ENCODE results near the gene MAGI1. TPM values are rescaled to one million over a fixed set of nuclear protein-coding genes. Genes with fewer than 3 reads are reported as not detected.

MAGI1 gene
- total and polyA plus RNA-seq, 2 donors (not counting 1 experiment from before 2014, with no cell fraction given) = 0.10 to 0.22 TPM

DNA sequence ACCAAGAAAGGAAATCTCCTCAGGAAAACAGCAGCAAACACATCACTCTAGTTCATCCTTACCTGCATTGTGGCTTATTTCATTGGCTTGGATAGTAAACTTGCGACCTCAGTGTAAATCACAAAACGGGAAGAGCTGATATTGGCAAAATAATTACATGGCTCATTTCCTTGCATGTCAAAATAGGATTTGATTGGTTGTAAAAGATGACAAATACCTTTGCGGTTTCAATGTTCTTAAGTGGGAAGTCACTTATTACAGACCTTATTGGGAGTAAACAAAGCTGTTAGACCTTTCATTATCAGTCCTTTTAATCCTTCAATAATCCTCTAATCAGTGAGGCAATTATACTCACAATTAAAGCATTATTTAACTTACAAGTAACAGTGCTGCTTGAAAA is 590.6 kb downstream of the MAGI1 start:
- Mint-ChIP-seq H3K4me1 (no peaks in the 10 kb centered on the region), H3K27me3 (no peaks in the 10 kb centered on the region), H3K9me3 (ENCODE audit: insufficient read depth) (no peaks in the 10 kb centered on the region), H3K4me3 (no peak overlapping the region), H3K27ac (no peak overlapping the region)
- Histone ChIP-seq H3K9ac (ENCODE audit: low read length) (no peak overlapping the region), H3K27ac (ENCODE audit: low read length in 2 of 2) (no peak overlapping the region), H3K4me2 (replicated peaks; ENCODE audit: low read depth, low read length, poor library complexity, severe bottlenecking) (no peak overlapping the region), H3K4me3 (ENCODE audit: control extremely low read depth in 1 of 5, extremely low read depth in 1 of 5, insufficient read depth in 1 of 5, low read depth in 2 of 5, low read length in 4 of 5) (no peak overlapping the region), H4K20me1 (ENCODE audit: control insufficient read depth, insufficient read depth, low read length, poor library complexity, severe bottlenecking) (no peaks in the 10 kb centered on the region), H3K27me3 (replicated peaks in 1 of 4; ENCODE audit: control extremely low read depth in 1 of 4, control insufficient read depth in 3 of 4, insufficient read depth in 4 of 4, low read length in 3 of 4) (no peaks in the 10 kb centered on the region), H3K79me2 (ENCODE audit: control insufficient read depth, insufficient read depth, low read length) (no peaks in the 10 kb centered on the region), H3K9me3 (ENCODE audit: control extremely low read depth in 1 of 3, control insufficient read depth in 2 of 3, insufficient read depth in 1 of 3, low read length in 2 of 3) (peaks cover 0 to 4% (median 0%) of the 10 kb centered on the region in 3 donors), H3K36me3 (replicated peaks in 1 of 2; ENCODE audit: control extremely low read depth in 1 of 2, control insufficient read depth in 1 of 2, extremely low read depth in 1 of 2, insufficient read depth in 2 of 2, low read length in 1 of 2) (no peaks in the 10 kb centered on the region), H2AFZ (ENCODE audit: insufficient read depth, low read depth, low read length, poor library complexity, severe bottlenecking) (no peak overlapping the region), H3K4me1 (ENCODE audit: control insufficient read depth in 2 of 2, insufficient read depth in 2 of 2, low read length in 2 of 2) (no peaks in the 10 kb centered on the region)
- intact Hi-C loops (cut with micrococcal nuclease) = no loop called here
- ChIA-PET CTCF (no interaction called here), POLR2A (no interaction called here)
- DNase-seq (no peak), ATAC-seq (ENCODE audit: low read depth) (no peak)
- 92% methylated on average over 2 of the region's 3 CpGs for WGBS (ENCODE audit: insufficient coverage)
- TF ChIP-seq, protein P1, sequence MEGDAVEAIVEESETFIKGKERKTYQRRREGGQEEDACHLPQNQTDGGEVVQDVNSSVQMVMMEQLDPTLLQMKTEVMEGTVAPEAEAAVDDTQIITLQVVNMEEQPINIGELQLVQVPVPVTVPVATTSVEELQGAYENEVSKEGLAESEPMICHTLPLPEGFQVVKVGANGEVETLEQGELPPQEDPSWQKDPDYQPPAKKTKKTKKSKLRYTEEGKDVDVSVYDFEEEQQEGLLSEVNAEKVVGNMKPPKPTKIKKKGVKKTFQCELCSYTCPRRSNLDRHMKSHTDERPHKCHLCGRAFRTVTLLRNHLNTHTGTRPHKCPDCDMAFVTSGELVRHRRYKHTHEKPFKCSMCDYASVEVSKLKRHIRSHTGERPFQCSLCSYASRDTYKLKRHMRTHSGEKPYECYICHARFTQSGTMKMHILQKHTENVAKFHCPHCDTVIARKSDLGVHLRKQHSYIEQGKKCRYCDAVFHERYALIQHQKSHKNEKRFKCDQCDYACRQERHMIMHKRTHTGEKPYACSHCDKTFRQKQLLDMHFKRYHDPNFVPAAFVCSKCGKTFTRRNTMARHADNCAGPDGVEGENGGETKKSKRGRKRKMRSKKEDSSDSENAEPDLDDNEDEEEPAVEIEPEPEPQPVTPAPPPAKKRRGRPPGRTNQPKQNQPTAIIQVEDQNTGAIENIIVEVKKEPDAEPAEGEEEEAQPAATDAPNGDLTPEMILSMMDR (IDR thresholded peaks at IDR 0.05) = no peak
- no peak for TF ChIP-seq EZH2 (IDR thresholded peaks at IDR 0.05; ENCODE audit: borderline replicate concordance, insufficient read depth, low read depth, low read length, poor library complexity, severe bottlenecking)

DNA sequence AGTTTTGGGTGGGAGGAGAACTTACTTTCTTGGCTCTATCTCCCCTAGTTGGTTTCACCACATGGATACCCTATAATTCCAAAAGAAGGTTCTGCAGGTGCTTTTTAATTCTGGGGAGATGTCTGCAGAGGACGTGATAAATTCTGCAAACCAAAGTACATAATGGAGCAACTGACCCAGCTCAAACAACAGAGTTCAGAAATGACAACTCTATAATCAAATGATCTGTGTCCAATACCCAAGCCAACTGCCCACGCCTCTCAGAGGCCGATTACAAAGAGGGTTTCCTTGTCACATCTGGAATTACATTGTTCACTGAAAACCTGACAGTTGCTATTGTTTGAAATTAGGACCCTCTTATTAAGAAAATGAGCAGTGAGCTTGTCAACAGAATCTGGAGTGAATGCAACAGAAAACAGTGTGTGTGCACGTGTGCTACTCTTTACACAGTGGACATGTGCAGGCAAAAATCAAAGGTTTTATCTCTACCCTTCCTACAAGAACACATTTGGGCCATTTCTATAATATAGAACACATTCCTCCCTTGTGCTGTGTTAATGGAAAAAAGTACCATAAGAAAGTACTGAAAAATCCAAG is 593.0 kb downstream of the MAGI1 start:
- H3K27me3 Mint-ChIP-seq = no peaks in the 10 kb centered on the region

More for the DNA sequence above, 593.0 kb downstream of the MAGI1 start:
- CTCF ChIA-PET = no interaction called here
- H4K20me1 ChIP-seq (ENCODE audit: control insufficient read depth, insufficient read depth, low read length, poor library complexity, severe bottlenecking) = no peaks in the 10 kb centered on the region
- no peak overlapping the region for H3K27ac ChIP-seq (ENCODE audit: low read length in 2 of 2)
- TF ChIP-seq, protein P1 (IDR thresholded peaks at IDR 0.05) = no peak
- TF ChIP-seq EZH2 (IDR thresholded peaks at IDR 0.05; ENCODE audit: borderline replicate concordance, insufficient read depth, low read depth, low read length, poor library complexity, severe bottlenecking) = no peak
- H3K79me2 ChIP-seq (ENCODE audit: control insufficient read depth, insufficient read depth, low read length) = no peaks in the 10 kb centered on the region
- no peak for ATAC-seq (ENCODE audit: low read depth)
- Mint-ChIP-seq H3K4me3 (no peak overlapping the region), H3K9me3 (ENCODE audit: insufficient read depth) (no peaks in the 10 kb centered on the region), H3K4me1 (no peaks in the 10 kb centered on the region), H3K27ac (no peak overlapping the region)
- WGBS (ENCODE audit: insufficient coverage) = 87% methylated on average over 3 of the region's 4 CpGs
- intact Hi-C loops (cut with micrococcal nuclease) = no loop called here
- no peak overlapping the region for H3K4me3 ChIP-seq (ENCODE audit: control extremely low read depth in 1 of 5, extremely low read depth in 1 of 5, insufficient read depth in 1 of 5, low read depth in 2 of 5, low read length in 4 of 5)
- POLR2A ChIA-PET = no interaction called here
- no peak overlapping the region for H2AFZ ChIP-seq (ENCODE audit: insufficient read depth, low read depth, low read length, poor library complexity, severe bottlenecking)
- H3K36me3 ChIP-seq (replicated peaks in 1 of 2; ENCODE audit: control extremely low read depth in 1 of 2, control insufficient read depth in 1 of 2, extremely low read depth in 1 of 2, insufficient read depth in 2 of 2, low read length in 1 of 2) = no peaks in the 10 kb centered on the region
- H3K9me3 ChIP-seq (ENCODE audit: control extremely low read depth in 1 of 3, control insufficient read depth in 2 of 3, insufficient read depth in 1 of 3, low read length in 2 of 3) = peaks cover 0 to 4% (median 0%) of the 10 kb centered on the region in 3 donors
- no peak overlapping the region for H3K4me2 ChIP-seq (replicated peaks; ENCODE audit: low read depth, low read length, poor library complexity, severe bottlenecking)
- no peak for DNase-seq
- no peaks in the 10 kb centered on the region for H3K27me3 ChIP-seq (replicated peaks in 1 of 4; ENCODE audit: control extremely low read depth in 1 of 4, control insufficient read depth in 3 of 4, insufficient read depth in 4 of 4, low read length in 3 of 4)
- no peaks in the 10 kb centered on the region for H3K4me1 ChIP-seq (ENCODE audit: control insufficient read depth in 2 of 2, insufficient read depth in 2 of 2, low read length in 2 of 2)
- H3K9ac ChIP-seq (ENCODE audit: low read length) = no peak overlapping the region
